Measurements from ENCODE around the gene ABCG1.

ABCG1 gene

DNA sequence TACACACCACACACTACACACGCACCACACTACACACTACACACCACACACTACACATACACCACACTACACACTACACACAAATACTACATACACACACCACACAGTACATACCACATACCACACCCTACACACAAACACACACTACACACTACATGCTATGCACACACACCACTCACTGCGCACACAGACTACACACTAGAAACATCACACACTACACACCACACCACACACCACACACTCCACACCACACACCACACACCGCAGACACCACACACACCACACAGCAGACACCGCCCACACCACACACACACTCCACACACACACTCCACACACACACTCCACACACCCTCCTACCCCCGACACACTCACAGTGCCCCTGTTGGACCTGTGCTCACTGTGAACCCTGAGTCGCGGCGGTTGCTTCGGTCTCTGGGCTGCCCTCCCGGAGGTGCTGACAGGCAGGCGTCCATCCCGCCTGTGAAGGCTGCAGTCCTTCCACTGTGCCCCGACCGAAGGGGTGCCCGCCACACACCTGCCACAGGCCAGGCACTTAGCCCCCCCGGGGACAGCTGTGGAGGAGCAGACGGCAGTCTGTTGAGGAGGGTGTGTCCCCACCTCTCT, 74.8 kb downstream of the ABCG1 start:
- peaks cover 0 to 18% (median 4%) of the 10 kb centered on the region in 10 experiments; a peak in 11 of 20 replicates for H3K4me1 ChIP-seq
- no peaks in the 10 kb centered on the region for H3K27me3 ChIP-seq
- no peak for TF ChIP-seq Cebpa-rat (IDR thresholded peaks at IDR 0.05)
- no peak overlapping the region for H3K4me3 ChIP-seq
- H3K36me3 ChIP-seq: peaks cover 45 to 100% (median 84%) of the 10 kb centered on the region in 11 experiments
- H3K4me2 ChIP-seq: no peak overlapping the region
- no peak overlapping the region for H3K9ac ChIP-seq
- no peak overlapping the region for H3K27ac ChIP-seq
- H3K9me3 ChIP-seq (replicated peaks in 1 of 11): peaks cover 0 to 7% (median 0%) of the 10 kb centered on the region in 11 experiments; a peak in 6 of 22 replicates
- H4K20me1 ChIP-seq: peaks cover 0 to 79% (median 0%) of the 10 kb centered on the region in 11 experiments; a peak in 7 of 22 replicates

DNA sequence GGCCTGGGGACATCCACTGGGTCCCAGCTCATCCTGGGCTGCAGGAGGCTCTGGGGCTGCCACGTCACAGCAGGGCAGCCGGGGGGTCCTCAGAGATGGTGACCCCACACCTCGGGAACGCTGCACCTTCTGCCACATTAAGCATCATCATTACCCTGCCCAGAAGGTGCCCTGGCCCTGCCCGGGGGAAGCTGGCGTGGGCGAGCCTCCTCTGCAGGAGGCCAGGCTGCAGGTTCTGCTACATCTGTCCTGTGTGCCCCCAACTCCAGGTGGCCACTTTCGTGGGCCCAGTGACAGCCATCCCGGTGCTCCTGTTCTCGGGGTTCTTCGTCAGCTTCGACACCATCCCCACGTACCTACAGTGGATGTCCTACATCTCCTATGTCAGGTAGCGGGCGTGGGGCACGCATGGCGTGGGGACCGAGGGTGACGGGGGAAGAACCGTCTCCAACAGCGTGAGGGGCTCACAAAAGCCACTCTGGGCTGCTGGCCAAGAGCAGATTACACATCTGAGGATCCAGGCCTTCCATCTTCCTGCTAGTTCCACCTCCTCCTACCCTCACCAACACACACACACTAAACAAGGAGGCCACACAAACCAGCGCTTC, 75.4 kb downstream of the ABCG1 start:
- no peak overlapping the region for H3K27ac ChIP-seq
- peaks cover 39 to 100% (median 78%) of the 10 kb centered on the region in 11 experiments for H3K36me3 ChIP-seq
- H3K4me2 ChIP-seq: no peak overlapping the region
- H4K20me1 ChIP-seq: peaks cover 0 to 79% (median 0%) of the 10 kb centered on the region in 11 experiments; a peak in 7 of 22 replicates
- peaks cover 0 to 17% (median 7%) of the 10 kb centered on the region in 10 experiments; a peak in 11 of 20 replicates for H3K4me1 ChIP-seq
- no peak overlapping the region for H3K4me3 ChIP-seq
- peaks cover 0 to under 1% (median 0%) of the 10 kb centered on the region in 11 experiments; a peak in 3 of 22 replicates for H3K9me3 ChIP-seq (replicated peaks in 1 of 11)
- no peak for TF ChIP-seq Cebpa-rat (IDR thresholded peaks at IDR 0.05)
- H3K27me3 ChIP-seq: no peaks in the 10 kb centered on the region
- no peak overlapping the region for H3K9ac ChIP-seq

- Histone ChIP-seq H3K27me3 (no peaks in the 10 kb centered on the region), H3K9me3 (replicated peaks in 1 of 11) (no peaks in the 10 kb centered on the region; a peak in 3 of 22 replicates), H3K27ac (no peak overlapping the region), H3K36me3 (peaks cover 38 to 86% (median 70%) of the 10 kb centered on the region in 11 experiments), H3K4me2 (no peak overlapping the region), H3K9ac (no peak overlapping the region), H3K4me3 (no peak overlapping the region), H3K4me1 (peaks cover 0 to 11% (median 1%) of the 10 kb centered on the region in 10 experiments; a peak in 13 of 20 replicates), H4K20me1 (peaks cover 0 to 79% (median 0%) of the 10 kb centered on the region in 11 experiments; a peak in 7 of 22 replicates)
- no peak for TF ChIP-seq Cebpa-rat (IDR thresholded peaks at IDR 0.05)
Observed at GRCh38 chr21:42295845-42296244, 76.9 kb downstream of the ABCG1 start.

- Histone ChIP-seq H3K4me3 (no peak overlapping the region), H3K9me3 (replicated peaks in 1 of 11) (no peaks in the 10 kb centered on the region; a peak in 3 of 22 replicates), H3K27ac (no peak overlapping the region), H3K27me3 (no peaks in the 10 kb centered on the region), H3K9ac (no peak overlapping the region), H4K20me1 (peaks cover 0 to 79% (median 0%) of the 10 kb centered on the region in 11 experiments; a peak in 7 of 22 replicates), H3K36me3 (peaks cover 31 to 80% (median 64%) of the 10 kb centered on the region in 11 experiments), H3K4me1 (peaks cover 6 to 17% (median 8%) of the 10 kb centered on the region in 10 experiments), H3K4me2 (no peak overlapping the region)
- no peak for TF ChIP-seq Cebpa-rat (IDR thresholded peaks at IDR 0.05)
Observed at GRCh38 chr21:42296501-42296900, 77.6 kb downstream of the ABCG1 start.

- TF ChIP-seq Cebpa-rat (IDR thresholded peaks at IDR 0.05): no peak
- Histone ChIP-seq H3K27ac (no peak overlapping the region), H3K9me3 (replicated peaks in 1 of 11) (no peaks in the 10 kb centered on the region; a peak in 3 of 22 replicates), H3K4me3 (no peak overlapping the region), H3K9ac (no peak overlapping the region), H4K20me1 (peaks cover 0 to 80% (median 0%) of the 10 kb centered on the region in 11 experiments; a peak in 3 of 22 replicates), H3K4me1 (peaks cover 15 to 26% (median 17%) of the 10 kb centered on the region in 10 experiments), H3K27me3 (no peaks in the 10 kb centered on the region), H3K4me2 (no peak overlapping the region), H3K36me3 (peaks cover 24 to 71% (median 56%) of the 10 kb centered on the region in 11 experiments; a peak in 21 of 22 replicates)
Observed at GRCh38 chr21:42297377-42297776, 78.4 kb downstream of the ABCG1 start.

DNA sequence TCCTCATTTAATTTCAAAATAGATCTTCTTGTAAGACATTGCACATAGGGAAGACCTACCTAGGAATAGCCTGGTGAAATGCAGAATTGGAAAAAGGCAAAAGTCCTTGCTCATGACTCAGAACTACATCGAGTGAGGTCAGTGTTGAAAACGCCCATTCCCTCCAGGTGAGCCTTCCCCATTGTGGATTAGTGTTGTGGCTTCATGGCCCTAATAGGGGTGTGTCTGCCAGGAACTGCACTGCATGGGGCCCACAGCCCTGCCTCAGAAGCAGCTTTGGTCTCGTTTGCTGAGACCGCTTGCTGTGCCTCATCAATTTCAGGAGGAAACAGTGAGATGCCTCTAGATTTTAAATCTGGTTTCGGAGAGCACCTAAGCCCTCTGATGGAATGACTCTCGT, 79.3 kb downstream of the ABCG1 start:
- Histone ChIP-seq H3K27ac (no peak overlapping the region), H4K20me1 (peaks cover 0 to 79% (median 0%) of the 10 kb centered on the region in 11 experiments; a peak in 3 of 22 replicates), H3K27me3 (no peaks in the 10 kb centered on the region), H3K9ac (no peak overlapping the region), H3K9me3 (replicated peaks in 1 of 11) (no peaks in the 10 kb centered on the region; a peak in 2 of 22 replicates), H3K4me2 (no peak overlapping the region), H3K4me3 (no peak overlapping the region), H3K4me1 (peaks cover 15 to 31% (median 23%) of the 10 kb centered on the region in 10 experiments), H3K36me3 (peaks cover 16 to 62% (median 47%) of the 10 kb centered on the region in 11 experiments; a peak in 21 of 22 replicates)
- TF ChIP-seq Cebpa-rat (IDR thresholded peaks at IDR 0.05): no peak

DNA sequence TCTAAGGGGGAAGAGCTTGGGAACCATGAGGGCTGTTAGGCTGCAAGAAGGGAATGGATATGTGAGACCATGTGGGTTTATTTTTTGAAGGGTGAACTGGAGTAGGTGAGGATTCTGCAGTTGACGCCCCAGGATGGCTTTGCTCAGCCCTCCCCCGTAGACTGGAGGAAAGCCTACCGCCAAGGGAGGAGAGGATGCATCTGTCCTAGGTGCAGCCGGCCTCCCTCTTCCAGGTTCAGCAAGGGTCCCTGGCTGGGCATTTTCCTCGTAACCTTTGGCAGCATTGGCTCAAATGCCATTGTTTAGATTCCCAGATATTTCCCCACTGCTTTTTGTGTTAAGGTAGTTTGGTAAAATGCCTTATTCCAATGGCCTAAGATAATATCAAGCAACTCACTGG, 79.7 kb downstream of the ABCG1 start:
- Histone ChIP-seq H3K27ac (no peak overlapping the region), H3K4me3 (no peak overlapping the region), H3K27me3 (no peaks in the 10 kb centered on the region), H4K20me1 (peaks cover 0 to 79% (median 0%) of the 10 kb centered on the region in 11 experiments; a peak in 3 of 22 replicates), H3K36me3 (peaks cover 16 to 58% (median 44%) of the 10 kb centered on the region in 11 experiments; a peak in 21 of 22 replicates), H3K9me3 (replicated peaks in 1 of 11) (no peaks in the 10 kb centered on the region), H3K9ac (no peak overlapping the region), H3K4me1 (peaks cover 15 to 32% (median 23%) of the 10 kb centered on the region in 10 experiments), H3K4me2 (no peak overlapping the region)
- no peak for TF ChIP-seq Cebpa-rat (IDR thresholded peaks at IDR 0.05)

GRCh38 chr21:42299324-42300044, 80.5 kb downstream of the ABCG1 start:
- no peak overlapping the region for H3K27ac ChIP-seq
- H3K36me3 ChIP-seq: peaks cover 9 to 50% (median 36%) of the 10 kb centered on the region in 11 experiments; a peak in 21 of 22 replicates
- no peaks in the 10 kb centered on the region for H3K27me3 ChIP-seq
- TF ChIP-seq Cebpa-rat (IDR thresholded peaks at IDR 0.05): no peak
- H3K9ac ChIP-seq: no peak overlapping the region
- peaks cover 0 to 70% (median 0%) of the 10 kb centered on the region in 11 experiments; a peak in 3 of 22 replicates for H4K20me1 ChIP-seq
- H3K4me1 ChIP-seq: peaks cover 15 to 35% (median 27%) of the 10 kb centered on the region in 10 experiments
- H3K4me3 ChIP-seq: no peak overlapping the region
- no peaks in the 10 kb centered on the region for H3K9me3 ChIP-seq (replicated peaks in 1 of 11)
- peak overlapping the region in 2 of 11 experiments; percentile 11 to 16; a peak in 3 of 22 replicates for H3K4me2 ChIP-seq

Data from BLaER1 treated with 17β-estradiol and CSF1 and Interleukin-3, amounts not matched to agents 10 nM and 100 nM (cell line).